Measurements from ENCODE around the gene PDIK1L.

Gene PDIK1L

DNA sequence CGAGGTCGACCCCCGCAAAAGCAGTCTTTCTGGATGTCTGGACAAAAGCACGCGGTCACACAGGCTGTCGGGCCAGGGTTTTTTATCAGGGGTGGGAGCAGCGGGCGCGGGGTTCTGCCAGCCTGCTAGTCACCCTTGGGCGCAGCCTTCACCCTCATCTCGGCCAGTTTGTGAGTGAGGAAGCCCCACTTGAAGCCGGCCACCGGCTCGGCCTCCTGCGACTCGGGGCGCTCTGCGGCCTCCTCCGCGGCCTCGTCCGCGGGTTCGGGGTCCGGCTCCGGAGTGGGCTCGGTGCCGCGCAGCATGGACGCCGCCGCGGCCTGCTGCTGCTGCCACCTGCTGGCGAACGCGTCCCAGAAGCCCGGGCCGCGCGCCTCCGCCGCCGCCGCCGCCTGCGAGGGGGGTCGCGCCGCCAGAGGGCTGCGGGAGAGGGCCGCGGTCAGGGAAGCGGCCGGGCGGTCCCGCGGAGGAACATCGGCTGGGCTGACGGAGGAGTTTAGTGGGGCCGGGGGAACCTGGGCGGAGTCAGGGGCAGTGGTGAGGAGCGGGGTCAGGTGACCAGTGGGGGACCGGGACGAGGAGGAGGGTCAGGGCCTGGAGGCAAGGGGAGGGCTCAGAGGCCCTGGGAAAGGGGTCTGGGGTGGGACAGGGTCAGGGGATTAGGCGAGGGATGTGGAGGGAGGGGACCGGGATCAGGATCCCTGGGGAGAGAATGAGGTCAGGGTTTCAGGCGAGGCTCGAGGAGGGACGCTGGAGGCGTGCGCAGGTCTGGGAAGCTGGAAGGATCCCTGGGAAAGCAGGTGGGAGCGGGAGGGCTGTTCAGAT lies 52.6 kb downstream of the PDIK1L start:
- TF ChIP-seq, protein P1, sequence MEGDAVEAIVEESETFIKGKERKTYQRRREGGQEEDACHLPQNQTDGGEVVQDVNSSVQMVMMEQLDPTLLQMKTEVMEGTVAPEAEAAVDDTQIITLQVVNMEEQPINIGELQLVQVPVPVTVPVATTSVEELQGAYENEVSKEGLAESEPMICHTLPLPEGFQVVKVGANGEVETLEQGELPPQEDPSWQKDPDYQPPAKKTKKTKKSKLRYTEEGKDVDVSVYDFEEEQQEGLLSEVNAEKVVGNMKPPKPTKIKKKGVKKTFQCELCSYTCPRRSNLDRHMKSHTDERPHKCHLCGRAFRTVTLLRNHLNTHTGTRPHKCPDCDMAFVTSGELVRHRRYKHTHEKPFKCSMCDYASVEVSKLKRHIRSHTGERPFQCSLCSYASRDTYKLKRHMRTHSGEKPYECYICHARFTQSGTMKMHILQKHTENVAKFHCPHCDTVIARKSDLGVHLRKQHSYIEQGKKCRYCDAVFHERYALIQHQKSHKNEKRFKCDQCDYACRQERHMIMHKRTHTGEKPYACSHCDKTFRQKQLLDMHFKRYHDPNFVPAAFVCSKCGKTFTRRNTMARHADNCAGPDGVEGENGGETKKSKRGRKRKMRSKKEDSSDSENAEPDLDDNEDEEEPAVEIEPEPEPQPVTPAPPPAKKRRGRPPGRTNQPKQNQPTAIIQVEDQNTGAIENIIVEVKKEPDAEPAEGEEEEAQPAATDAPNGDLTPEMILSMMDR (IDR thresholded peaks at IDR 0.05; ENCODE audit: low read depth, low read length, missing control alignments): peak; percentile 26
- H3K4me3 ChIP-seq (replicated peaks; ENCODE audit: low read depth, low read length): peak overlapping the region; percentile 25
- no peak for DNase-seq (ENCODE audit: extremely low read depth, low read depth)

DNA sequence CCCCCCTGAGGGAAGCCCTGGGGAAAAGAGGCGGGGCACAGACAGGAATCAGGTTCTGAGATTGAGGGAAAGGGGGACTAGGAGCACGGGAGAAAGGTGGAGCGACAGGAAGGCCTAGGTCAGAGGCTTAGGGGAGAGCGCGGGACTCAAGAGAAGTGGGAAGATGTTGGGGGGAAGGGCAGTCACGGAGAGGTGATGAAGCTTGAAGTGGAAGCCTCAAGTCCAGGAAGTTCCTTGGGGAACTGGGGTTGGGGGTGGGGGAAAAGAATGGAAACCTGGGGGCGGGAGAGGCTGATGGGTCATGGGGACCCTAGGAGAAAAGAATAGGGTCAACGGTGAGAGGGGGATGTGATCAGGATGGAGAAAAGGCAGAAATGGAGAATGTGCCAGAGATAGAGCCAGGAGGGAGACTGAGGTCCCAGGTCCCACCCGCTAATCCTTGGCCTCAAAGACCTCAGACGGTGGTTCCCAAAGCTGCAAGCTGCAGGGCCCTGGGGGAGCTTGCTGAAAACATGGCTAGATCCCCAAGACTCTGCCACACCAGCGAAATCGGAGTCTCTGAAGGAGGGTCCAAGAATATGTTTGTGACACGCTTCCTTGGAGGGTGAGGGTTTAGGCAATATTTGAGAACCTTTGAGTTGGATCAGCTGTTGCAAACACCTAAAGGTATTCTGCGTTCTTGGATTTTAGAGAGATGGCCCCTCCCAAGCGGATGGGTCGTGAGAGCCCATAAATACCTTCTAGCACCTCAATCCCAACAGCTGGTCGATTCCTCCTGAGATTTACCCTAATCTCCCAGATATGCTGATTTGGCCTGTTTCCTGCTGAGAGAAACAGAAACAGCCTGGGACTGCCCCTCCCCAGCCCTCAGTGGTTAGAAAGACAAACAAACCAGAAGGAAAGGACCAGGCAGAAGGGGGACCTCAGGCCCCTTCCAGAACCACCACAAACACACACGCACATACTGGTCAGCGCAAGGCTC lies 53.5 kb downstream of the PDIK1L start:
- no peak for DNase-seq (ENCODE audit: extremely low read depth, low read depth)
- TF ChIP-seq, protein P1 (IDR thresholded peaks at IDR 0.05; ENCODE audit: low read depth, low read length, missing control alignments): no peak
- H3K4me3 ChIP-seq (replicated peaks; ENCODE audit: low read depth, low read length): no peak overlapping the region

DNA sequence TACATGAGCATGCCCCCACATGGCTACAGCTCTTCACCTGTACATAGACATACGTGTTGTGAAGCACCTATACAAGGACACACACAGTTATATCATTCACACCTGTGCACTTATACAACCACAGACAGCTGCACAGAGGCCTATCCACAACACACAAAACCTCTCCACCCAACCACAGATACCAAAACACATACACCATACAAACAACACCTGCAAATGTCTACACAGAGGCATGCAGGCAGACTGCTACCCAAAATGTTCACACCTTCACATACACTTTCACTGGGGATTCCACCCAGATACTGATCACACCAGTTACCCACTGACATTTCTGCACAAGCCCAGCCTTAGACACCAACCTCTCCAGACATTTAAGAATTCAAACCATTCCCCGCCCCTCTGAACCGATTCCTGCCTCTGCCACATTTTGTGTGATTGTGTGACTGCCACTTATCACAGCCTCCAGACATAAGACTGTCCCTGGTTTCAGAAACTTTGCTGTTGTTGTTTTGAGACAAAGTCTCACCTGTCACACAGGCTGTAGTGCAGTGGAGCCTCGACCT lies 55.2 kb downstream of the PDIK1L start:
- DNase-seq (ENCODE audit: extremely low read depth, low read depth): no peak
- TF ChIP-seq, protein P1 (IDR thresholded peaks at IDR 0.05; ENCODE audit: low read depth, low read length, missing control alignments): no peak
- no peak overlapping the region for H3K4me3 ChIP-seq (replicated peaks; ENCODE audit: low read depth, low read length)

DNA sequence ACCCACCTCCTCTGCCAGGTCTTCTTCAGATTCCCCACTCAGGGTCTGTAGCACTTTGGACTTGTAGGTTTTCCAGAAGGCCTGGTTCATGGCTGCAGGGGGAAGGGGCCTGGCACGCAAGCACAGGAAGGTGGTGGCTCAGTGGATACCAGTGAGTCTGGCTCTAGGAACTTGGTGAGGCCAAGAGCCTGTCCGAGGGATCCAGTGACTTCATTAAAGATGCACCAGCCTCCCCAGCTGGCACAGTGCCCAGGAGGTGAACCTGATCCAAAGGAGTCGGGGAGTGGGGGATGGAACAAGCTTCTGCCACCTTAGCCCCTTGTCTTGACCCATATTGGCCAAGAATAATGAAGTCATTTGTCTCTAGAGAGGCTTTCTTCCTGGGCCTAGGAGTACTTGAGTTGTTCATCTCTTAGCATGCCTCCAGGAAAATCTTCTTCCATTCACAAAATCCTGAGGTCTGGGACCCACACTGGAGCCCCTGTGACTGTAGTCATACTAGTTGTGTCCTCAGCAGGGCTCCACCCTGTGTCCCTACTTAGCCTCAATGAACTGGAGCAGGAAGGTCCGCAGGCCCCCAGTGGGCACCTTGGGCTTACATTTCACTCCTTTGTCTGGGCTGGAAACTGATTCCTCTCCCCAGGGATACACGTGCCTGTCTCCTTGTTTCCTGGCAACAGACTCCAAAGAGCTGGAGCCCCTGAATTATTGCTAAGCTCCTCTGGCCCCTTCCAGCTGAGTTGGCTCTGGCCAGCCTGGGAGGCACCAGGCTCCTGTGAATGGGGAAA lies 57.0 kb downstream of the PDIK1L start, which contains the start of gene C1orf232:
C1orf232 (minus strand) TSS at position 554 of the 788 bp plus-strand sequence; CDS start at position 90, 464 bp downstream.
- peak within 1 kb of the TSS; percentile 95 for H3K4me3 ChIP-seq (replicated peaks; ENCODE audit: low read depth, low read length)
- TF ChIP-seq, protein P1 (IDR thresholded peaks at IDR 0.05; ENCODE audit: low read depth, low read length, missing control alignments): no peak
- DNase-seq (ENCODE audit: extremely low read depth, low read depth): no peak

DNA sequence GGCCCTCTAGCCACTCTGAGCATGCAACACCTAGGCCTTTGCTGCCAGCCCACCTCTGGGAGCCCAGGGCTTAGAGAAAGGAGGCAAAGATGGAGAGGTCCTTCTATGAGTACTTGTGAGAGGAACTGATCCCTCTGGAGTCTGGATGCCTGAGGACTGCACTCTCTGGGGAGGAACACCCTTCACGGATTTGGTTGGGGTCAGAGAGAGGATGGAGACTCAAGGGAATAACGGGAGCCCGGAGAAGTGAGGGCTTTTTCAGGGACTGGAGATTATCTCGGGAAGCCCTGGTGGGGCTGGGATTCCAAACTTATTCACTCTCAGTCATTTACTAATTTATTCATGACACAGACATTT lies 57.6 kb downstream of the PDIK1L start:
- TF ChIP-seq, protein P1 (IDR thresholded peaks at IDR 0.05; ENCODE audit: low read depth, low read length, missing control alignments): no peak
- no peak for DNase-seq (ENCODE audit: extremely low read depth, low read depth)
- H3K4me3 ChIP-seq (replicated peaks; ENCODE audit: low read depth, low read length): peak overlapping the region; percentile 95; the same call in 1 of the 2 replicates
